HG03460 (cell line): ENCODE data around the gene GABRB3.

Source experiments
- ATAC-seq: cut with Tn5 transposase; IDR thresholded peaks from one replicate; pipeline ENCODE4 v1.9.1; 2021; ENCODE audit not compliant: unreplicated experiment

GABRB3 gene

GRCh38 chr15:26772154-26773066 lies at the start of gene GABRB3:
Gene GABRB3, minus strand, starts transcription at chr15:26773066.
- ATAC-seq = no peak

- no peak for ATAC-seq
These were observed 34.9 kb upstream of the GABRB3 start for GRCh38 chr15:26807517-26808427.

- no peak for ATAC-seq
These were observed 33.7 kb upstream of the GABRB3 start for GRCh38 chr15:26806574-26806973.

- ATAC-seq = no peak
These were observed 33.3 kb upstream of the GABRB3 start for GRCh38 chr15:26806151-26806550.

- ATAC-seq = no peak
These were observed 32.6 kb upstream of the GABRB3 start for GRCh38 chr15:26805470-26805869.

- ATAC-seq = no peak
These were observed 31.4 kb upstream of the GABRB3 start for GRCh38 chr15:26804063-26804804.

- ATAC-seq = no peak
These were observed 17.3 kb upstream of the GABRB3 start for GRCh38 chr15:26790118-26790517.

- ATAC-seq = no peak
These were observed 8.9 kb upstream of the GABRB3 start for GRCh38 chr15:26781816-26782215.

GRCh38 chr15:26773917-26774316 lies 1.1 kb upstream of the GABRB3 start:
- ATAC-seq = no peak

- ATAC-seq = no peak
These were observed 406 bp upstream of the GABRB3 start for GRCh38 chr15:26773067-26773877.

- ATAC-seq = no peak
These were observed 1.2 kb downstream of the GABRB3 start for GRCh38 chr15:26771578-26772153.

- no peak for ATAC-seq
These were observed 1.7 kb downstream of the GABRB3 start for GRCh38 chr15:26771168-26771567.

- no peak for ATAC-seq
These were observed 5.6 kb downstream of the GABRB3 start for GRCh38 chr15:26767169-26767670.

GRCh38 chr15:26766262-26766661 lies 6.6 kb downstream of the GABRB3 start:
- ATAC-seq = no peak

- no peak for ATAC-seq
These were observed 12.9 kb downstream of the GABRB3 start for GRCh38 chr15:26759986-26760385.

GRCh38 chr15:26758079-26758478 lies 14.8 kb downstream of the GABRB3 start:
- ATAC-seq = no peak

GRCh38 chr15:26757141-26757540 lies 15.7 kb downstream of the GABRB3 start:
- ATAC-seq = no peak

- no peak for ATAC-seq
These were observed 28.0 kb downstream of the GABRB3 start for GRCh38 chr15:26744894-26745293.

GRCh38 chr15:26739791-26740190 lies 33.1 kb downstream of the GABRB3 start:
- ATAC-seq = no peak

GRCh38 chr15:26738996-26739395 lies 33.9 kb downstream of the GABRB3 start:
- no peak for ATAC-seq
